NCI-H345 (cell line): Measurements from ENCODE around the gene TRIM28.
A peak's percentile ranks its signal among the peaks of the same experiment; 100 is the strongest.
"Not testable (repeated sequence)": the region's sequence is repeated elsewhere in the genome, so short reads cannot be mapped to it uniquely, and the experiment has no call there.

ENCODE experiments used
- DNase-seq: peaks from one replicate; lab custom pipeline; 2025; lab: John Stamatoyannopoulos, UW

Gene TRIM28

GRCh38 chr19:58519355-58520256 lies 24.3 kb upstream of the TRIM28 start, which contains the start of gene ZBTB45:
ZBTB45 (minus strand) TSS chr19:58519810; CDS start chr19:58517673, 2,137 bp downstream.
- peak; percentile 92 for DNase-seq

GRCh38 chr19:58520257-58520599 lies 23.6 kb upstream of the TRIM28 start:
- DNase-seq: no peak

- DNase-seq: no peak
Observed at GRCh38 chr19:58521651-58522050, 22.2 kb upstream of the TRIM28 start.

GRCh38 chr19:58522709-58523108 lies 21.2 kb upstream of the TRIM28 start:
- DNase-seq: no peak

GRCh38 chr19:58529405-58529804 lies 14.5 kb upstream of the TRIM28 start:
- no peak for DNase-seq

GRCh38 chr19:58531034-58531840 lies 12.6 kb upstream of the TRIM28 start:
- DNase-seq: no peak

GRCh38 chr19:58535857-58536256 lies 8.0 kb upstream of the TRIM28 start:
- DNase-seq: no peak

- no peak for DNase-seq
Observed at GRCh38 chr19:58536852-58537798, 6.7 kb upstream of the TRIM28 start.

- DNase-seq: no peak
Observed at GRCh38 chr19:58538257-58539168, 5.4 kb upstream of the TRIM28 start.

- not testable (repeated sequence) for DNase-seq
Observed at GRCh38 chr19:58539169-58539559, 4.7 kb upstream of the TRIM28 start.

- not testable (repeated sequence) for DNase-seq
Observed at GRCh38 chr19:58542641-58543372, 1.1 kb upstream of the TRIM28 start.

- no peak for DNase-seq
Observed at GRCh38 chr19:58544591-58545285, 874 bp downstream of the TRIM28 start.

GRCh38 chr19:58545286-58546018 lies 1.6 kb downstream of the TRIM28 start:
- DNase-seq: no peak

GRCh38 chr19:58546019-58546530 lies 2.2 kb downstream of the TRIM28 start:
- DNase-seq: no peak

- DNase-seq: no peak
Observed at GRCh38 chr19:58547323-58548312, 3.8 kb downstream of the TRIM28 start.

GRCh38 chr19:58548859-58549663 lies 5.2 kb downstream of the TRIM28 start:
- DNase-seq: no peak
